ENCODE data around the gene RAPGEF2. TPM values are rescaled to one million over a fixed set of nuclear protein-coding genes. Genes with fewer than 3 reads are reported as not detected.

Gene RAPGEF2
- 80.3 and 104 TPM in 2 replicates for total RNA-seq

GRCh38 chr4:159102622-159103383 lies at the start of gene RAPGEF2:
RAPGEF2 (plus strand) TSS chr4:159103079; CDS start chr4:159104163, 1,084 bp downstream.

Small RNA genes within 50 kb of the gene (small RNA-seq; reads per million reads assigned to genes)
- gene AC074344.1 (not detected), gene MIR3688-1 (not detected), gene RF00019 (not detected)
